Adipocyte (in vitro differentiated cells): Measurements from ENCODE around the gene ADCK1.
A peak's percentile ranks its signal among the peaks of the same experiment; 100 is the strongest.

ENCODE experiments used
- DNase-seq: peaks from one replicate; pipeline ENCODE4 v3.0.0-alpha.2; 2015; ENCODE audit warnings: low read depth
- H3K27me3 ChIP-seq: replicated peaks from 2 replicates; pipeline ENCODE4 v1.7.0; 2013; ENCODE audit warnings: mild to moderate bottlenecking, low read length, moderate library complexity; ENCODE audit not compliant: control insufficient read depth, insufficient read depth
- H3K36me3 ChIP-seq: 2 replicates; pipeline ENCODE4 v1.7.0; 2013; ENCODE audit warnings: low read length, mild to moderate bottlenecking, moderate library complexity; ENCODE audit not compliant: control insufficient read depth, insufficient read depth, severe bottlenecking
- H3K4me1 ChIP-seq: 2 replicates; pipeline ENCODE4 v1.7.0; 2013; ENCODE audit warnings: mild to moderate bottlenecking, low read length, moderate library complexity; ENCODE audit not compliant: control insufficient read depth, insufficient read depth
- H3K4me3 ChIP-seq: 2 replicates; pipeline ENCODE4 v1.7.0; 2013; ENCODE audit warnings: mild to moderate bottlenecking, low read length, moderate library complexity
- H3K9ac ChIP-seq: 2 replicates; pipeline ENCODE4 v1.7.0; 2013; ENCODE audit warnings: mild to moderate bottlenecking, low read length, moderate library complexity
- H3K9me3 ChIP-seq: 2 replicates; pipeline ENCODE4 v1.7.0; 2013; ENCODE audit warnings: mild to moderate bottlenecking, low read length, moderate library complexity; ENCODE audit not compliant: control insufficient read depth

Gene ADCK1

DNA sequence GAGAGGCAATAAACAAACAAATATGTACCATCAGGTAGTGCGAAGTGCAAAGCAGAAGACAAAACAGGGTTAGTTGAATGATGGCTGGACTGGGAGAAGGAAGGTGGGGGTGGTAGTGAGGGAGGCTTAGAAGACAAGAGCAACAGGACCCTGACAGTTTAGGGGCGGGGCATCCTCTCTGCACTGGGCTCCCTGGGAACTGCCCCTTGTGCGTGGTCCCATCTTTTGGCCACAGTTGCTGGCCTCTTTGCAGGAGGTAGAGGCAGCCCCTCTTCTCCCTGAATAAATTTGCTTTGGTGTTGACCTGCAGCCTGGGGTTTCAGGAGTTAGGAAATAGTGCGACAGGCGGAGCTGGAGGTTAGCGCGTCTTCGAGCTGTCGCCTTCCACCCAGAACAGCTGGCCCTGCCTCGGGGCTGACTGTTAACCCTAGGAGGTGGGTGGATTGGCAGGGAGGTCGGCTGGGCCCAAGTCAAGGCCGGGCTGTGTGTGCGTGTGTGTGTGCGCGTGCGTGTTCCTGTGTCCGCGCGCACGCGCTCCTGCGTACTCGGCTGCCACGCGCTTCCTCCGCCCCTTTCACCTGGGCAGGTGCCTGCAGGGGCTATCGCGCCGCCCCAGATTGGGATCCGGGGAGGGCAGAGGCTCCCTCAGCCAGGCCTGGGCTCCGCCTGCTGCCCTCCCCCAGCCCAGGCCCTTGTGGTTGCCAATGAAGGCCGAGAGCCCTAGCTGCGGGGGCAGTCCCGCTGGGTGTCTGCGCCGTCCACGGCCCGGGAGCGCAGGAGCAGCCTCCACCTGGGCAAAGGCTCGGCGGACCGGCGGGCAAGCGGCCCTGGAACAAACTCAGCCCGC lies 180.8 kb downstream of the ADCK1 start:
- Histone ChIP-seq H3K9me3 (no peaks in the 10 kb centered on the region), H3K27me3 (peaks cover 41% of the 10 kb centered on the region)
- no peak for DNase-seq

More for the DNA sequence above, 180.8 kb downstream of the ADCK1 start:
- peak overlapping the region; percentile 74 for H3K4me3 ChIP-seq
- H3K36me3 ChIP-seq = no peaks in the 10 kb centered on the region
- H3K9ac ChIP-seq = peak overlapping the region; percentile 68
- H3K4me1 ChIP-seq = peaks cover 19% of the 10 kb centered on the region
